CD4-positive, alpha-beta T cell treated with Interleukin-17A for 4 hours (primary cell): ENCODE measurements around the gene NKX1-1.
"Not testable (repeated sequence)": the region's sequence is repeated elsewhere in the genome, so short reads cannot be mapped to it uniquely, and the experiment has no call there.

Experiments
- DNase-seq: peaks from one replicate; pipeline ENCODE4 v3.0.0-alpha.2; 2020; ENCODE audit warnings: mixed read lengths

The NKX1-1 gene

GRCh38 chr4:1383728-1384591, 22.3 kb downstream of the NKX1-1 start:
- no peak for DNase-seq

DNA sequence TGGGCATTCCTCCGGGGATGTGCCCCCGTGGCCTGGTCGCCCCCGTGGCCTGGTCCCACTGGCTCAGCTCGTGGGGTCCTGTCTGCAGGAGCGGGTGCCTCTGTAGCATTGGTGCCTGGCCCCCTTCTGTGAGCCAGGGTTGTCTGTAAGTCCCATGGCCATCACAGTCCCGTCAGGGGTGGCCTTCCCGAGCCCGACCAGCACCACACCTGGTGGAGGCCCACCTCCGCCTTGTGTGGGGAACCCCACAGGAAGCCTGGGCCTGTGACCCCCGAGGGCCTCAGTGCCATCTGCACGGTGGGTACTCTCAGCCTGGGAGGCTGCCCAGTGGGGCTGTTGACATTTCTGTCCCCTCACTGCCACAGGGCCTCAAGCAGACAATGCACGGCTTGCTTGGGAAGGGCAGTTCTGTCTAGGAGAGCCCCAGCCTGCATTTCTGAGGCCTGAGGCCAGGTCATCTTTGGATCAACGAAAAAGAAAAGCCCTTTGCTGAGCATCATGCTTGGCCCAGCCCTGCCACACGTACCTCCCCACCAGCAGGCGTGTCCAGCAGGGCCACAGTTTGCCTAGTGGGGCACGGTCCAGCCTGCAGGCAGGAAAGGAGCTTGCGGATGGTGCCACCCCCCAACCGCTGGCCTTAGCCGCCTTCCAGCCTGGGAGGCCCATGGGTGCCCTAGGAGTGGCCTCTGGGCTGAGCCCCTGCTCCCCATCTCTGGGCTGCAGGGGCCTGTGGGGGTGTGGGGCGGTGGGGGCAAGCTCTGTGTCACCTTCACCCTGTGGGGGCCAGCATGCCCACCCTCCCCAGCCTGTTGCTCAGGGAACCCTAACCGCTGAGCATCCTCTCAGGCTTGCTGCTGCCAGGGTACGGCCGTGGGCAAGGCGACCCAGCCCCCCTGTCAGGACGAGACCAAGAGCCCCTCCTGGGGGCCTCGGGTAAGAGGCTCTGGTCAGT, 23.2 kb downstream of the NKX1-1 start:
- no peak for DNase-seq

DNA sequence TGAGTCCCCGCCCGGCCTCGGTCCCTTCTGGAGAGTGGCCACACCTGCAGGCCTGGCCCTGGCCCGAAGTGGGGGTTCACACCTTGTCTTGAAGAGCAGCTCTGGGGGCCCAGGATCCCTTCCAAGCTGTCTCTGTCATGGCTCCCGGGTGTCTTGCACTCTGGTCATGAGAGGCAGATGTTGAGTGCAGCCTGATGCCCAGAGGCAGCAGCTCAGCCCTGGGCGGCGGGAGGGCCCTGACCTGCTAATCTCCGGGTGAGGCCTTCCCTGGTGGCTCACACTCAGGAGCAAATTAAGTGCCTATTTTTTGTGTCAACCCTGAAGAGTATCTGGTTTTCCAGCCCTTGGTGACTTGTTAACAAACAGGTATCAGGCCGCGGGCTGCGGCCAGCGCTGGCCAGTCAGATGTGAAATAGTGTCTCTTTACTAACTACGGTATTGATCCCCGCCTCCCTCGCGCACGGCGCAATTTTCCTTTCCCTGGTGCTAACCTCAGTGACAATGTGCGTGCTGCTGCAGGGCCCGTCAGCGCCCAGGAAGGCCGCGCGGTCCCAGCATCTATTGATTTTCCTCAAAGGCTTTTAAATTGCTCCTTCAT, 24.2 kb downstream of the NKX1-1 start:
- no peak for DNase-seq

DNA sequence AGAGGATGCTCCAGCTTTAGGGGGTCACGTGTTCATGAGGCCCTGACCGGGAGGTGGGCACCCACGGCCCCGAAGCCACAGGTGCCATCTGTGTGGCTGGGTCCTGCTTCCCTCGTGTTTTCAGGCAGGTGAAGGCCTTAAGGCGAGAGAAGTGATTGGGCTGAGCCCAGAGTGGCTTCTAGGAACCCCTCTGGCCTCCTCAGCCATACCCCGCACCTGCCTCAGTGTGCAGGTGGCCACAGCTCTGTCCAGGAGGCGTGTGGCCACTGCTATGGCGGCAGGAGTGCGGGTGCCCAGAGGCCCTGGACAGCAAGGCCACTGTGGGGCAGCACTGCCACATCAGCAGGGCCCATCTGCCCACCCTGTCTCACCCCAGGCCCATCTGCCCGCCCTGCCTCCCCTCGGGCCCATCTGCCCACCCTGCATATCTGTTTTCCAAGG, 25.0 kb downstream of the NKX1-1 start:
- DNase-seq, result no peak

GRCh38 chr4:1380368-1381151, 25.7 kb downstream of the NKX1-1 start:
- no peak for DNase-seq

GRCh38 chr4:1379801-1380331, 26.4 kb downstream of the NKX1-1 start:
- DNase-seq, result no peak

GRCh38 chr4:1379351-1379781, 26.9 kb downstream of the NKX1-1 start:
- no peak for DNase-seq

DNA sequence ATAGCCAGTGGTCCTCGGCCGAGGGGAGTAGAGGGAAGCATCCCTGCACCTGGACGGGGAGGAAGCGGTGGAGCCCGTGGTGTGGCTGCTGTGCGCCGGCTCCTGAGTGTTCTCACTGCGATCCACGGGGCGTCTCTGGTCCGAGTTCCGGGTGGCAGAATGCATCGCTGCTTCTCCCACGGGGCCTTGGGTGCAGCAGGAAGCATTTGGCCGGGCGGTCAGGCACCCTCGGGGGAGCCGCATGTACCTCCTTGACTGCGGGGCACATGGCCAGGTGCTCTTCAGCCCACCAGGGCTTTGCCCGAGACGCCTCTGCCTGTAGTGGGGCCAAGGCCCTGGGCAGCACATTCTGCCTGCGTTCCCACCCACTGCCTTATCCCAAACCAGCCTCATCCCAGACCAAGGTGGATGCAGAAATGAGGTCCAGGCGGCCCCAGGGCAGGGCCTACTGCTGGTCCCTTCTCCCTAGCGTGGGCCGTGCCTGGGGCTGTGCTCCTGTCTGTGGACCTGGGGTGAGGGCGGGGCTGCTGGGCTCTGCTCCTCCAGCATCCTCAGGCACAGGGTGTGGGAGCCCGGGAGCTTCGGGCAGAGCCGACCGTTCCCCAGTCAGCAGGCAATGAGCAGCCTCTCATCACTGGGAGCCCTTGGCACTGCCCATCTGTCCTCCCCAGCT, 27.5 kb downstream of the NKX1-1 start:
- DNase-seq, result no peak

- DNase-seq, result no peak
Observed at GRCh38 chr4:1377606-1378261, 28.5 kb downstream of the NKX1-1 start.

- no peak for DNase-seq
Observed at GRCh38 chr4:1376841-1377605, 29.2 kb downstream of the NKX1-1 start.

DNA sequence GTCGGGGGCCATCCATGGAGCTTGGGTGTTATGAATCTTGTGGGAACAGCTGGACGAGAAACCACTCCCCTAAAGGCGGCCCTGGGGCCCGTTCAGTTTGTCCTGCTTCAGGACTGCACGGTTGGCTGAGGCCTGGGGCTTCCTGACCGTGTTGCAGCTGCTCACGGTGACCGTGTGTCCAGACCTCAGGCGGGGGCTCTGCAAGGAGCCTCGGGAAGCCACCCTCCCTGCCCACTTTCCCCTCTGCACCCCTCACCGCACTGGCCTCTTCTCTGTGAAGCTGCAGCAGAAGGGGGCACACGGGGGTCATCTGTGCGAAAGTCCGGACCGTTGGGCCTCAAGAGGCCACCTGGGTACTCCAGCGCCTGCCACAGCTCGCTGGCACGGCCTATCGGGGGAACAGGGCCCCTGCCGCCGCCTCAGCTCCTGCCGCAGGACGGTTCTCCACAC, 29.8 kb downstream of the NKX1-1 start:
- no peak for DNase-seq

- DNase-seq, result no peak
Observed at GRCh38 chr4:1375761-1376322, 30.4 kb downstream of the NKX1-1 start.

GRCh38 chr4:1375051-1375721, 31.1 kb downstream of the NKX1-1 start:
- DNase-seq, result no peak

DNA sequence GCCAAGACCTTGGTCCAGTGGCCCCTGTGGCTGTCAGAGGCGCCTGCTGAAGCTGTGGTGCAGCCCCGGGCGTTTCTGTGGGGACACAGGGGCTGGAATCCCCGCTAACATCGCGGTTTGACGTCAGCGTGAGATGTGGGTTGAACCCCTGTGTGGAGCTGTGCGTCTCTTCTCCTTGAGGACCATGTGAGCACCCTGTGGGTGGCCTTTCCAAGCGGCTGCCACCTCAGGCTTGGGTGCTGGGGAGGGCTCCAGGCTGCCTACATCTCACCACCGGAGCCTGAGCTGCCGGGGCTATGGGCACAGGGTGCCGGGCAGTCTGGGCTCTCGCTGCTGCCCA, 31.6 kb downstream of the NKX1-1 start:
- no peak for DNase-seq

DNA sequence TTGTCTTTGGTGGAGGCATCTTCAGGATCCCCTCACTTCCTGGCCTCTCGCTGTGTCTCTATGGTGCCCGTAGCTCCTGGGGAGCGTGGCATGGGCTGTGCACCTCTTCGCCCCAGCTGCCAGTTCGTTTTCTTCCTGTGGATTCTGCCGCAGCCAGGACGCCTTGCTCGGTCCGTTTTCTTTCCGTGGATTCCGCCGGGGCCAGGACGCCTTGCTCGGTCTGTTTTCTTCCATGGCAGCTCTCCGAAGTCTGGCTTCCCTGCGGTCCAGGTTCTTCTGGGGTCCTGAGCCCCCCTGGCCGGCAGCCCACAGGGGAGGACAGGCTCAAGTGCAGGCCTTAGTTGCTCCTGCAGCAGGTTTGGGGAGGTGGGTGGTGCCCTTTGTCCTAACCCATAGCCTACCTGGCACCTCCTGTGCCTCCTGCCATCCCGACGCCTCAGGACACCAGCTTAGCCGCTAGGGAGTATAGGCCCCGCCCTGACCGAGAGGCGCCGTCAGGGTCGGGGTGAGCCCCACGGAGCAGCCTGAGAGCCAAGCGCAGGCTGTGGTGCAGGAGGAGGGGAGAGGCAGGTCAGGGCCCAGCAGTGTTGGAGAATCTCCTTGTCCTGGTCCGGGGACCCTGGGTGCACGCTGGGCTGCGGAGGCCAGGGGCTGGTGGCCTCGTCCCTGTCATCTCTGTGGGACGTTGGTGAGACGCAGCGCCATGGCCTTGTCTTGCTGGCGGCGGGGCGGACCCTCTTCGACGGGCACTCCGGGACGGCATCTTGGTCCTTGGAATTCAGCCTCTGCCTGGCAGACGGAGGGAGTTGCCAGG, 32.1 kb downstream of the NKX1-1 start:
- DNase-seq, result no peak

GRCh38 chr4:1372576-1372975, 33.7 kb downstream of the NKX1-1 start:
- not testable (repeated sequence) for DNase-seq

GRCh38 chr4:1371176-1372165, 34.8 kb downstream of the NKX1-1 start:
- no peak for DNase-seq
